H1 (cell line): ENCODE measurements around the gene RPA3. TPM values are rescaled to one million over a fixed set of nuclear protein-coding genes. Genes with fewer than 3 reads are reported as not detected.

Experiments
- CTCF ChIA-PET: fragments of 300-600 bp; sonication (Branson Sonifier 250); formaldehyde crosslinking; loops from one replicate; lab custom pipeline; 2021; ENCODE audit not compliant: partially characterized antibody; lab: Charles Lee
- POLR2A ChIA-PET: fragments of 300-600 bp; sonication (Branson Sonifier 250); formaldehyde crosslinking; loops from one replicate; lab custom pipeline; 2021; ENCODE audit warnings: inconsistent platforms; ENCODE audit not compliant: partially characterized antibody; lab: Charles Lee
- DNase-seq, 2 experiments: peaks; one replicate each; pipeline versions ENCODE4 v3.0.0 to v3.0.0-alpha.2; 2010 to 2022; ENCODE audit warnings: low spot score in 2 of 2, low read depth in 1 of 2, mixed read lengths in 1 of 2
- FAIRE-seq: peaks from 2 replicates; lab custom pipeline; 2011; peaks lifted over from hg19 to GRCh38; lab: Jason Lieb, UNC
- H2AFZ ChIP-seq: 2 replicates; pipeline ENCODE4 v1.8.1; 2012; ENCODE audit warnings: low read length, inconsistent platforms
- H2AK5ac ChIP-seq: 2 replicates; pipeline ENCODE4 v1.6.1; 2013; ENCODE audit warnings: low read depth, low read length
- H2BK120ac ChIP-seq: replicated peaks from 2 replicates; pipeline ENCODE3; 2013; ENCODE audit warnings: low read depth, low read length, inconsistent platforms
- H2BK12ac ChIP-seq: 2 replicates; pipeline ENCODE4 v1.6.1; 2013; ENCODE audit warnings: low read depth, low read length
- H2BK15ac ChIP-seq: 2 replicates; pipeline ENCODE4 v1.6.1; 2013; ENCODE audit warnings: low read length
- H2BK20ac ChIP-seq: 2 replicates; pipeline ENCODE4 v1.6.1; 2013; ENCODE audit warnings: low read length
- H2BK5ac ChIP-seq: 2 replicates; pipeline ENCODE4 v1.6.1; 2013; ENCODE audit warnings: low read depth, low read length
- H3K14ac ChIP-seq: 2 replicates; pipeline ENCODE4 v1.6.1; 2013; ENCODE audit warnings: inconsistent platforms; ENCODE audit not compliant: insufficient read length
- H3K18ac ChIP-seq: 2 replicates; pipeline ENCODE4 v1.6.1; 2013; ENCODE audit warnings: low read length; ENCODE audit errors: extremely low read depth
- H3K23ac ChIP-seq: 2 replicates; pipeline ENCODE4 v1.6.1; 2013; ENCODE audit warnings: inconsistent platforms; ENCODE audit not compliant: insufficient read length
- H3K23me2 ChIP-seq: 2 replicates; pipeline ENCODE4 v1.6.1; 2013; ENCODE audit warnings: low read depth, low read length
- H3K27ac ChIP-seq: 2 replicates; pipeline ENCODE4 v1.6.1; 2011; ENCODE audit warnings: low read depth, low read length, inconsistent platforms
- H3K27me3 ChIP-seq, 4 experiments: replicated peaks in 1 of 4; 1 replicate in 1 of 4; 2 replicates in 3 of 4; pipeline versions ENCODE4 v1.6.1 to v1.8.1; 2011 to 2013; ENCODE audit warnings: low read length in 3 of 4, mild to moderate bottlenecking in 3 of 4, inconsistent platforms in 2 of 4, mixed read lengths in 2 of 4, moderate library complexity in 1 of 4; ENCODE audit not compliant: control insufficient read depth in 3 of 4, insufficient read depth in 3 of 4; ENCODE audit errors: extremely low read depth in 1 of 4
- H3K36me3 ChIP-seq, 4 experiments: 2 replicates each; pipeline versions ENCODE4 v1.6.1 to v1.8.1; 2011 to 2013; ENCODE audit warnings: mild to moderate bottlenecking in 4 of 4, low read length in 3 of 4, moderate library complexity in 2 of 4, control low read depth in 1 of 4, inconsistent platforms in 1 of 4; ENCODE audit not compliant: insufficient read depth in 4 of 4, control insufficient read depth in 2 of 4
- H3K4ac ChIP-seq: replicated peaks from 2 replicates; pipeline ENCODE3; 2013; ENCODE audit warnings: low read length, low read depth, mixed read lengths, inconsistent platforms; ENCODE audit not compliant: insufficient read length
- H3K4me1 ChIP-seq, 4 experiments: replicated peaks in 1 of 4; 1 replicate in 1 of 4; 2 replicates in 3 of 4; pipeline versions ENCODE4 v1.6.1 to v1.8.1; 2011 to 2013; ENCODE audit warnings: low read length in 3 of 4, inconsistent platforms in 2 of 4, mixed read lengths in 1 of 4; ENCODE audit not compliant: insufficient read depth in 4 of 4, control insufficient read depth in 3 of 4
- H3K4me2 ChIP-seq, 2 experiments: 2 replicates each; pipeline versions ENCODE4 v1.6.1 to v1.8.1; 2011 to 2013; ENCODE audit warnings: low read depth in 2 of 2, low read length in 2 of 2, control low read depth in 1 of 2, inconsistent platforms in 1 of 2, mild to moderate bottlenecking in 1 of 2; ENCODE audit not compliant: insufficient read depth in 1 of 2
- H3K4me3 ChIP-seq, 4 experiments: fragments of 200-600, 300-600 bp in 1 of 4; sonication (generic), shearing (Covaris generic), sonication (Bioruptor Twin) in 1 of 4; 2 replicates each; pipeline versions ENCODE4 v1.5.1 to v1.8.1; 2011 to 2016; ENCODE audit warnings: low read length in 4 of 4, low read depth in 3 of 4, control low read depth in 2 of 4, inconsistent platforms in 2 of 4, mild to moderate bottlenecking in 2 of 4, mixed read lengths in 1 of 4, moderate library complexity in 1 of 4; ENCODE audit not compliant: insufficient read depth in 2 of 4; ENCODE audit errors: extremely low read depth in 1 of 4
- H3K56ac ChIP-seq: replicated peaks from 2 replicates; pipeline ENCODE3; 2013; ENCODE audit warnings: low read depth, mild to moderate bottlenecking, mixed read lengths, low read length, inconsistent platforms; ENCODE audit not compliant: insufficient read length
- H3K79me1 ChIP-seq: 2 replicates; pipeline ENCODE4 v1.6.1; 2013; ENCODE audit warnings: low read depth, low read length, control low read depth
- H3K79me2 ChIP-seq, 2 experiments: 2 replicates each; pipeline versions ENCODE4 v1.6.1 to v1.8.1; 2012 to 2013; ENCODE audit warnings: low read length in 2 of 2, mild to moderate bottlenecking in 2 of 2, inconsistent platforms in 1 of 2; ENCODE audit not compliant: insufficient read depth in 2 of 2, control insufficient read depth in 1 of 2
- H3K9ac ChIP-seq, 4 experiments: replicated peaks in 1 of 4; 1 replicate in 1 of 4; 2 replicates in 3 of 4; pipeline versions ENCODE4 v1.6.1 to v1.8.1; 2011 to 2013; ENCODE audit warnings: low read depth in 3 of 4, low read length in 3 of 4, control low read depth in 2 of 4, mild to moderate bottlenecking in 2 of 4, moderate library complexity in 2 of 4, inconsistent platforms in 1 of 4; ENCODE audit errors: extremely low read depth in 1 of 4
- H3K9me3 ChIP-seq, 2 experiments: 2 replicates each; pipeline versions ENCODE4 v1.6.1 to v1.8.1; 2012 to 2013; ENCODE audit warnings: mild to moderate bottlenecking in 2 of 2, moderate library complexity in 2 of 2, control low read depth in 1 of 2, inconsistent platforms in 1 of 2, low read depth in 1 of 2, low read length in 1 of 2, mixed read lengths in 1 of 2; ENCODE audit not compliant: insufficient read depth in 2 of 2
- H4K20me1 ChIP-seq, 2 experiments: replicated peaks in 1 of 2; 2 replicates each; pipeline versions ENCODE3 to v1.8.1; 2011 to 2013; ENCODE audit warnings: inconsistent platforms in 2 of 2, low read length in 2 of 2, mild to moderate bottlenecking in 1 of 2; ENCODE audit not compliant: insufficient read depth in 2 of 2, control insufficient read depth in 1 of 2
- H4K5ac ChIP-seq: 2 replicates; pipeline ENCODE4 v1.6.1; 2013; ENCODE audit warnings: low read length, low read depth, mixed read lengths, inconsistent platforms; ENCODE audit not compliant: insufficient read length
- H4K8ac ChIP-seq: 2 replicates; pipeline ENCODE4 v1.8.0; 2013; ENCODE audit warnings: mild to moderate bottlenecking, moderate library complexity, low read length, inconsistent platforms; ENCODE audit not compliant: insufficient read depth; ENCODE audit errors: extremely low read depth
- H4K91ac ChIP-seq: replicated peaks from 2 replicates; pipeline ENCODE3; 2013; ENCODE audit warnings: low read length, mixed read lengths, inconsistent platforms; ENCODE audit not compliant: insufficient read length
- BRCA1 ChIP-seq: IDR thresholded peaks from 2 replicates; pipeline ENCODE4 v1.6.1; 2012; ENCODE audit warnings: low read depth, low read length, improper control_type of control experiment
- CHD2 ChIP-seq: IDR thresholded peaks from 2 replicates; pipeline ENCODE4 v1.6.1; 2012; ENCODE audit warnings: low read length, improper control_type of control experiment
- CTBP2 ChIP-seq: IDR thresholded peaks from 2 replicates; pipeline ENCODE4 v1.7.0; 2011; ENCODE audit warnings: borderline replicate concordance, mild to moderate bottlenecking, moderate library complexity, mixed read lengths, low read length; ENCODE audit not compliant: insufficient read depth, insufficient read length
- RXRA ChIP-seq: IDR thresholded peaks from 2 replicates; pipeline ENCODE4 v1.6.1; 2011; ENCODE audit warnings: low read depth, mild to moderate bottlenecking, low read length, moderate library complexity; ENCODE audit not compliant: insufficient read depth
- SP4 ChIP-seq: IDR thresholded peaks from 2 replicates; pipeline ENCODE4 v1.6.1; 2012; ENCODE audit warnings: low read length, inconsistent platforms
- SUZ12 ChIP-seq: fragments of 200-600 bp; sonication (generic); IDR thresholded peaks from 2 replicates; pipeline ENCODE4 v1.6.1; 2012; ENCODE audit warnings: mild to moderate bottlenecking, inconsistent platforms, low read length, moderate library complexity, mixed read lengths
- YY1 ChIP-seq: IDR thresholded peaks from 2 replicates; pipeline ENCODE4 v1.6.1; 2011; ENCODE audit warnings: low read depth, mild to moderate bottlenecking, low read length
- polyA plus RNA-seq, 7 experiments: library from polyadenylated mRNA; depleted of rRNA in 3 of 7; stranded (reverse) in 5 of 7; unstranded in 2 of 7; fragments of >200 nt in 5 of 7; fragments of 200-250 nt in 2 of 7; gene quantifications; 1 replicate in 5 of 7; 2 replicates in 1 of 7; 4 replicates in 1 of 7; pipeline versions ENCODE4 v1.2.1 to v1.2.3, GENCODE V29; 2011 to 2013; ENCODE audit warnings: missing spikeins in 2 of 7, mixed read lengths in 2 of 7
- total RNA-seq: library from RNA; stranded (reverse); fragmentation: NEBNext Ultra II Directional; extraction: Animal tissue kit (Norgen Biotek cat#: 25700); gene quantifications from 2 replicates; pipeline ENCODE4 v1.2.1, GENCODE V29; 2021
- TF ChIP-seq, protein P1 (sequence below): IDR thresholded peaks from 2 replicates; pipeline ENCODE4 v1.6.1; 2012; ENCODE audit warnings: inconsistent platforms

RPA3 gene
- total and polyA plus RNA-seq, 2 of the 8 experiments (the other 6 are each of a cell fraction or from before 2014, with no cell fraction given), result 60.2 to 105 TPM

DNA sequence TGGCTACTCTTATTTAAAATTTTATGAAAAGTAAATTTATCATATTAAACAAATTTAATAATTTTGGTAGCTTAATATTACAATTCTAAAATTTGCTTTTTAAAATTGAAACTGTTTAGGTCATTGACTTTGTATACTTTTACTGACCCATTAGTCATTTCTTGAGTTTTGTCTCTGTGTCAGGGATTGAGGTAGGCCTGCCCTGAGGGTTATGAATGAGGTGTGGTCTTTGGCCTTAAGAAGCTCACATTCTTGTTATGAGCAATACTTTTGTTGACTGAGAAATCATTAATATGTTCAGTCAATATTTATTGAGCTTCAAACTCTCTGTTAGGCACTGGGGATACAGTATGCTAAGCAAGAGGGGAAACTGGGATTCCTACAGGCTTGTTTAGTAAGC, 47.0 kb upstream of the RPA3 start:
- TF ChIP-seq SP4, result no peak
- no peak for TF ChIP-seq YY1
- TF ChIP-seq BRCA1, result no peak
- TF ChIP-seq CHD2, result no peak
- no peak for TF ChIP-seq CTBP2
- TF ChIP-seq, protein P1, sequence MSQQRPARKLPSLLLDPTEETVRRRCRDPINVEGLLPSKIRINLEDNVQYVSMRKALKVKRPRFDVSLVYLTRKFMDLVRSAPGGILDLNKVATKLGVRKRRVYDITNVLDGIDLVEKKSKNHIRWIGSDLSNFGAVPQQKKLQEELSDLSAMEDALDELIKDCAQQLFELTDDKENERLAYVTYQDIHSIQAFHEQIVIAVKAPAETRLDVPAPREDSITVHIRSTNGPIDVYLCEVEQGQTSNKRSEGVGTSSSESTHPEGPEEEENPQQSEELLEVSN, result no peak
- TF ChIP-seq SUZ12, result no peak
- TF ChIP-seq RXRA, result no peak
- no peak for FAIRE-seq
- H3K56ac ChIP-seq, result no peak overlapping the region

More for the DNA sequence above, 47.0 kb upstream of the RPA3 start:
- Histone ChIP-seq H2BK15ac (no peak overlapping the region), H2BK5ac (no peak overlapping the region), H3K4me2 (no peak overlapping the region), H3K9me3 (no peaks in the 10 kb centered on the region), H2AK5ac (no peak overlapping the region), H4K8ac (no peak overlapping the region), H2BK20ac (no peak overlapping the region), H3K23me2 (no peaks in the 10 kb centered on the region; the same call in 1 of the 2 replicates), H2BK120ac (no peak overlapping the region), H2AFZ (no peak overlapping the region), H3K14ac (no peak overlapping the region), H3K79me2 (no peaks in the 10 kb centered on the region), H4K91ac (no peak overlapping the region), H3K79me1 (no peaks in the 10 kb centered on the region), H3K23ac (no peak overlapping the region), H3K4ac (no peak overlapping the region), H3K36me3 (no peaks in the 10 kb centered on the region), H4K20me1 (no peaks in the 10 kb centered on the region), H3K9ac (no peak overlapping the region), H3K27me3 (peaks cover 0 to 1% (median 0%) of the 10 kb centered on the region in 4 experiments; a peak in 1 of 7 replicates), H3K4me1 (no peaks in the 10 kb centered on the region), H2BK12ac (no peak overlapping the region), H4K5ac (no peak overlapping the region), H3K4me3 (no peak overlapping the region), H3K18ac (no peak overlapping the region), H3K27ac (no peak overlapping the region)
- ChIA-PET CTCF (interaction anchor here (0.6 to 1.4 kb wide), 5 partner anchors 11 to 179 kb away, joined by 3 to 5 read pairs (median 3); no protein-coding TSS in a partner anchor), POLR2A (no interaction called here)
- DNase-seq, result no peak
